Forelimb muscle (tissue), 1 donor: ENCODE results near the gene COPG1. TPM values are rescaled to one million over a fixed set of nuclear protein-coding genes. Genes with fewer than 3 reads are reported as not detected.

Experiments used
- DNase-seq: peaks from one replicate; pipeline ENCODE4 v3.0.0-alpha.2; 2013; ENCODE audit warnings: low read depth
- polyA plus RNA-seq: library from polyadenylated mRNA; unstranded; fragments of 120-200 nt; gene quantifications from one replicate; pipeline ENCODE4 v1.2.1, GENCODE V29; 2013; ENCODE audit not compliant: insufficient read length

The COPG1 gene
- polyA plus RNA-seq, 1 donor: 106 TPM

GRCh38 chr3:129314386-129315222, 65.2 kb downstream of the COPG1 start:
- peak; percentile 78 for DNase-seq

DNA sequence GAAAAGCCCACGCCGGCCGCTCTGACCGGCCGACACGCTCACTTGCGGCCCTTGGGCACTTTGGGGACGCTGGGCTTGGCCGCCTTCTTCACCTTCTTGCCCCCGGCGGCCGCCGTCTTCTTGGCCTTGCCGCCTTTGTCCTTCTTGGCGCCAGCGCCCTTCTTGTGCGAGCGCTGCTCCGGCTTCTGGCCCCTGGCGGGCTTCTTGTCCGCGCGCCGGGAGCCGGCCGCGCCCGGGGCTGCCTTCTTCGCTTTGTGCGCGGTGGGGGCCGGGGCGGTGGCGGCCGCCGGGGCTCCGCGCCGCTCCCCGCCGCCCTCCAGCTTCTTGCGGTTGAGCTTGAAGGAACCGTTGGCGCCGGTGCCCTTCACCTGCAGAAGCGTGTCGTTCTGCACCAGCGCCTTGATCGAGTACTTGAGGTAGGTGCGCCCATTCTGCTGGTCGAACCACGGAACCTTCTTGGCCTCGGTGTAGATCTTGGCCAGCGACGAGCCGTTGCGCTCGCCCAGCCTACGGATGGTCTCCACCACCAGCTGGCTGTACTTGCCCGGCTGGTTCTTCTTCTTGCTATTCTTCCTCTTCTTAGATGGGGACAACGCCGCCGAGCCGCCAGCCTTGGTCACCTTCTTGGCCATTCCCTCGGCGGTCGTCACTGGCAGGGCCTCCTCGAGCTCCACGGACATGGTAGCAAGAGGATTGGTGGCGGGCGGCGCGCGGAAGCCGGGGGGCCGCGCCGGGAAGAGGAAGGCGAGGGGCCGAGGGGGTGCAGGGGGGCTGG, 66.0 kb downstream of the COPG1 start:
- DNase-seq: no peak

DNA sequence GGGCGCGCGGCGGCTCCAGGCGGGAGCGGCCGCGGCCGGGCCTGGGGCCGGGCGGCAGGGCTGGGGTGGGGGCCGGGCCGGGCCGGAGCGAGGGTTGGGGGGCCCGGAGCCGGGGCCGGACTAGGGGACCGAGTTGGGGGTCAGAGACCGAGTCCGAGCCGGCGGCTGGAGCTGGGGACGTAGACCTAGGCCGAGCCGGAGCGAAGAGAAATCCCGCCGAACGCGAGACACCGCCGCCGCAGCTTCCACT, 66.5 kb downstream of the COPG1 start:
- no peak for DNase-seq

GRCh38 chr3:129316248-129317013, 67.0 kb downstream of the COPG1 start:
- no peak for DNase-seq

GRCh38 chr3:129317014-129317771, 67.8 kb downstream of the COPG1 start:
- DNase-seq: no peak

DNA sequence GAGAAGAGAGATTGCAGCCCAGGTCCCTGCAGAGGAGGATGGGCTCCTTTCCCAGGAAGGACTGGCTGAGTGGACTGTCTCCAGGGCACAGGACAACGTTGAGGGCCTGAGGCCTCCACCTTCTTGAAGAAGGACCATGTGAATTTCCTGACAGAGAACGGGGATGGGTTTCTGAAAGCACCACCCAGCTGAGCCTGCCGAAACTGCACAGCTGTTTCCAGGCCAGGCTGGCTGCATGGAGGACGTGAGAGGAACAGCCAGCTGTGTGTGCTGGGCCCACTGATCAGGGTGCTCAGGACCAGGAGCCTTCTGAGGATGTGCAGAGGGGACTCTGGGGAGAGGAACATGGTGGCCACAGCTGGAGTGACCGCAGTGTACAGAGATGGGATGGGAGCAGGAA, 68.4 kb downstream of the COPG1 start:
- DNase-seq: no peak

- DNase-seq: no peak
Measured at GRCh38 chr3:129318921-129319320, 69.5 kb downstream of the COPG1 start.

- no peak for DNase-seq
Measured at GRCh38 chr3:129320261-129320660, 70.9 kb downstream of the COPG1 start.

DNA sequence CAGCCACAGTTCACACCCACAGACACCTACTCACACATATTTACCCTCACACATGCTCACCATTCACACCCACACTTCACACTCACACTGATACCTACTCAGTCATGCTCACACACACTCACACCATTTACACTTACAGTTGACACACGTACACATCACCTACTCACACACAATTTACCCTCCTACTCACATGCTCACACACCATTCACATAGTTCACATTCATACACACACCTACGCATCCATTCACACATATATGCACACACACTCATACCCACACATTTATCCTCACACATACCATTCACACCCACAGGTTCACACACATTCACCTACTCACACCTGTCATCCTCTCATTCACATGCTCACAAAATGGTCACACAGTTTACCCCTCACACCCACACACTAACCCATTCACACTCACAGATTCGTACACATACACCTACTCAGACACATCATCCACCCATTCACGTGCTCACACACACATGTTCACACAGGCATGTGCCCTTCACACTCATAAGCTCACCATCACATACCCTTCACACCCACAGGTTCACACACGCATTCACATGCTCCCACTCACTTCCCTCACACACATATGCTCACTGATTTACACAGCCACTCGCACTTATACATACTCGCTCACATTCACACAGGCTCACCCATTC, 71.5 kb downstream of the COPG1 start:
- no peak for DNase-seq

DNA sequence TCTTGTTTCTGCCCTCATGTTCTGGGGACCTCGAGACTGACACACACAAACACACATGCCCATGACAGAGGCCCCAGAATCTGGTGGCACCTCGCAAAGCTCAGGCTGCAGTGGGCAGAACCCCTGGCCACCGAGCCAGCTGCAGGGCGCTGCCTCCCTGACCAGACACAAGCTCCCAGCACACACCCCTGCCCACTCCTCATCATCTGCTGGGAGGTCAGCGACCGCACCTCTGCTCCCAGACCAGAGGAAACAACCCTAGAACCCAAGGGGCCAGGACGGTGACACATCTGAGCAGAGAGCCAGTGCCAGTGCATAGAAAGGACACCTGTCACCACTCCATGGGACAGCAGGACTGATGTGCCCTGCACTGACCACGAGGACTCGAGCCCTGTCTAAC, 72.5 kb downstream of the COPG1 start:
- DNase-seq: no peak

DNA sequence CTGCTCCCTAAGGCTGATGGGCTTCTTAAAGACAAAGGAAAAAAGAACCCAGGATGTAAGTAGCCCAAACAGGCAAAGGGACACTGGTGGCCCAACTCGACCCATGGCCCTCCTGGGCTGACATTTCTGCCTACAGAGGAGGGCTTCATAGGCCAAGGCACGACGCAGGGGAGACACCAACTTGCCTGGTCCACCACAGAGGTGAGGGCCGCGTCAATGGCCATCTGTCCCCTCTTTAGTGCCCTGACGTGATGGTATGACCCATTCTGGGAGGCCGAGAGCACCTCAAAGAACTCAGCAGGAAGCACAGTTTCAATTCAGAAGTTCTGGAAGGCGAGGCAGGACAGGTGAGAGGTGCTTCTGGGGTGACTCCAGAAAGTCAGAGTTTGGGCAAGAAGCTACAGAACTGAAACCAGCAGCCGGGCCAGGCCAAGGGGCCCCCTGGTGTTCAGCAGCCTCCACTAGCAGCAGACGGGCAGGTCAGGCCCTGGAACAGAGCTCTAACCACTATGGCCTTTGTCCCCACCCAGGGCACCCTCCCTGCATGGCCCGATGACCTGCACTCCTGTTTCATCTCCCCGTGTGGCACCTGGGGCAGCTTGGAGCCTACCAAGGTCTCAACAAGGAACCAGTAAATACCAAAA, 74.4 kb downstream of the COPG1 start:
- DNase-seq: no peak

DNA sequence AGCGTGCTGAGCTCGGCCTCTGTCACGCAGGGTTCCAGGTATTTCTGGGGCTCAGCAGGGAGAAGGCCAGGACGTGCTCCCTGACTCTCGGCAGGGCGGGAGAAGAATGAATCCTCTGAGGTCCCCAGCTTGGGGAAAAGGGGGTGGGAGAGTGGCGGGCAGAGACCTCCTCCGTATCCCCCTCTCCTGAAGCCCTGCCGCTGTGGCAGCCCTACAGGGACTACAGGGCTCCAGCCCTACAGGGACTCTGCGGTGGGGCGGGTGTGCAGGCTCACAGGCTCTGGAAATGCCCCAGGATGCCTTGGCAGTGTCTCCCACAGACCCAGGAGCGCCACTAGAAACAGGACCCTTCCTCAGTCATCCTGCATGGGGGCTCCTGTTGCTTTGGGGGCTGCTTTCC, 75.4 kb downstream of the COPG1 start:
- DNase-seq: no peak

DNA sequence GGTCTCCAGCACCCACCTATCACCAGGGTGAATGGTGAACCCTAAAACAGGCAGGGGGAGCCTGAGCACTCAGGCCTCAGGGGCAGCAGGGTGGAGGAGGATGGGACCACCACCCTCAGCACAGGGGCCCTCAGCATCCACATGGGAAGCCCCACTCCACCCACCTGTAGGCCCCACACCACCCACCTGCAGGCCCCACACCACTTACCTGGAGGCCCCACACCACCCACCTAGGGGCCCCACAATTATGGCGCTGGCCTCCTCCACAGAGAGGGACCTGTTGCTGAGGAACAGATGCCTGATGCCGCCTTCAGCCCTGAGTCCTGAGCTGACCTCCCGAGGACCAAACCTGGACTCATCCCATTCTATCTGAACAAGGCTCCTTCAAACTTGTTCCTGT, 76.0 kb downstream of the COPG1 start:
- no peak for DNase-seq

DNA sequence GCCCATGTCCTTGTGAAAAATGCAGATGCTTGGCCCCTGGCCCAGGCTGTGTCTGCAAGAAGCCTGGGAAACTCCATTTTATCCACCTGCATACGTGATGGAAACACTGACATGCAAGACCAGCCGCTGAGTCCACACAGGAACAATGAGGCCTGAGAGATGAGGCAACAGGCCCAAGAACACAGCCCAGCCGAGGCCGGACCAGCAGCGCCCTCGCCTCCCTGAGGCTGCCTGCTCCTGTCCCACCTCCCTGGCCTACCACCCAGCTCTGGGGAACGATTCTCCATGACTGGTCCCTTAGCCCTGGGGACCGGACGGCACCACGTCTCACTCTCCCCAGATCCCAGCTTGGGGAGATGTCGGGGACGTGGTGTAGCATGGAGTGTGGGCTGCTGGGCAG, 76.7 kb downstream of the COPG1 start:
- DNase-seq: no peak

DNA sequence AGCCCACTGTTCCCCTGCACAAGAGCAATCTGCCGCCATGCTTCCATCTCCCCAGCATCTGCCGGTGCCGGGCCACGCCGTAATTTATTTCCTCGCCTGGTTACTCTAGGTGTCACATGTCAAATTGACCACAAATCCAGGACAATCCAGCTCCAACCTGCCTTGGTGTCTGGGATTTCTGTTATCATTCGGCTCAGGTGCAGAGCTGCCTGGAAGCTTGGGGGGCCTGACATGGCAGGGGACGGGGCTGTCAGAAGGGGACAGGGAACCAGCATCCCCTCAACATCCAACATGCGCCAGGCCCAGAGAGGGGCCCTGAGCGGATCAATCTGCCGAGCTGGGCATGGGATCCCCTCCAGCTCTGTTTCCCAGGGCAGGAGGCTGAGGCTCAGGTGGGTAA, 77.2 kb downstream of the COPG1 start:
- no peak for DNase-seq

Other genes starting within 250 kb of the COPG1 start
- 1.6 TPM for gene EFCC1, start 248.3 kb upstream of the COPG1 start, polyA plus RNA-seq
- gene GP9, start 188.8 kb upstream of the COPG1 start, polyA plus RNA-seq: 0.42 TPM
- gene RAB43, start 127.8 kb upstream of the COPG1 start, polyA plus RNA-seq: 2.7 TPM
- gene ISY1, start 88.5 kb upstream of the COPG1 start, polyA plus RNA-seq: 34.5 TPM
- 311 TPM for gene CNBP, start 65.7 kb upstream of the COPG1 start, polyA plus RNA-seq
- gene HMCES, start 29.3 kb downstream of the COPG1 start, polyA plus RNA-seq: 21.8 TPM
- gene EFCAB12, start 179.0 kb downstream of the COPG1 start, polyA plus RNA-seq: 0.13 TPM
- gene MBD4, start 190.3 kb downstream of the COPG1 start, polyA plus RNA-seq: 26.5 TPM
- gene IFT122, start 190.6 kb downstream of the COPG1 start, polyA plus RNA-seq: 33.2 TPM